Liver (tissue), 9 donors: ENCODE data around the gene HOXB3. TPM values are rescaled to one million over a fixed set of nuclear protein-coding genes. Genes with fewer than 3 reads are reported as not detected.

ENCODE experiments used
- DNase-seq: peaks from one replicate; pipeline ENCODE4 v3.0.0-alpha.2; 2017; ENCODE audit warnings: low spot score
- H3K27ac ChIP-seq, 2 donors: one replicate each; pipeline ENCODE4 v1.7.0; 2013; ENCODE audit warnings: inconsistent platforms in 2 of 2, low read length in 2 of 2, control low read depth in 1 of 2, low read depth in 1 of 2, mild to moderate bottlenecking in 1 of 2
- H3K27me3 ChIP-seq, 4 donors: one replicate each; pipeline versions ENCODE4 v1.6.1 to v1.7.0; 2013; ENCODE audit warnings: low read length in 3 of 4, inconsistent platforms in 1 of 4, mild to moderate bottlenecking in 1 of 4, moderate library complexity in 1 of 4; ENCODE audit not compliant: control insufficient read depth in 4 of 4, insufficient read depth in 4 of 4
- H3K36me3 ChIP-seq, 4 donors: one replicate each; pipeline versions ENCODE4 v1.6.1 to v1.7.0; 2013; ENCODE audit warnings: low read length in 3 of 4, mild to moderate bottlenecking in 3 of 4, low read depth in 1 of 4, moderate library complexity in 1 of 4; ENCODE audit not compliant: control insufficient read depth in 4 of 4, insufficient read depth in 3 of 4
- H3K4me1 ChIP-seq, 4 donors: one replicate each; pipeline versions ENCODE4 v1.6.1 to v1.7.0; 2013; ENCODE audit warnings: low read length in 3 of 4, mild to moderate bottlenecking in 3 of 4, moderate library complexity in 1 of 4; ENCODE audit not compliant: control insufficient read depth in 4 of 4, insufficient read depth in 4 of 4
- H3K4me3 ChIP-seq, 3 donors: one replicate each; pipeline versions ENCODE4 v1.6.1 to v1.7.0; 2013; ENCODE audit warnings: low read length in 3 of 3, control low read depth in 1 of 3, low read depth in 1 of 3, mild to moderate bottlenecking in 1 of 3
- H3K9ac ChIP-seq, 2 donors: one replicate each; pipeline ENCODE4 v1.7.0; 2013; ENCODE audit warnings: low read length in 2 of 2, mild to moderate bottlenecking in 2 of 2, moderate library complexity in 2 of 2, control low read depth in 1 of 2, low read depth in 1 of 2
- H3K9me3 ChIP-seq, 4 donors: one replicate each; pipeline versions ENCODE4 v1.6.1 to v1.7.0; 2013; ENCODE audit warnings: low read length in 3 of 4; ENCODE audit not compliant: control insufficient read depth in 4 of 4
- ATF3 ChIP-seq: IDR thresholded peaks from 2 replicates; pipeline ENCODE4 v1.6.1; 2016; ENCODE audit warnings: antibody characterized with exemption
- CTCF ChIP-seq: fragments of 150-350 bp; IDR thresholded peaks from 2 replicates; pipeline ENCODE4 v1.5.1; 2017; ENCODE audit warnings: improper control_type of control experiment, low read depth, low read length; ENCODE audit not compliant: missing input control
- EGR1 ChIP-seq, 2 donors: IDR thresholded peaks; 2 replicates each; pipeline ENCODE4 v1.6.1; 2016 to 2018; ENCODE audit warnings: antibody characterized with exemption in 2 of 2, low read depth in 2 of 2
- FOXA1 ChIP-seq: IDR thresholded peaks from 2 replicates; pipeline ENCODE4 v1.6.1; 2016; ENCODE audit warnings: antibody characterized with exemption
- FOXA2 ChIP-seq: IDR thresholded peaks from 2 replicates; pipeline ENCODE4 v1.6.1; 2016; ENCODE audit warnings: antibody characterized with exemption
- GABPA ChIP-seq, 2 donors: IDR thresholded peaks in 1 of 2; conservative IDR thresholded peaks in 1 of 2; 2 replicates each; pipeline ENCODE4 v1.6.1; 2016; ENCODE audit warnings: antibody characterized with exemption in 2 of 2, mild to moderate bottlenecking in 1 of 2, moderate library complexity in 1 of 2
- HNF4A ChIP-seq, 2 donors: conservative IDR thresholded peaks; 2 replicates each; pipeline ENCODE4 v1.6.1; 2016; ENCODE audit warnings: antibody characterized with exemption in 2 of 2, mild to moderate bottlenecking in 2 of 2
- HNF4G ChIP-seq: IDR thresholded peaks from 2 replicates; pipeline ENCODE4 v1.6.1; 2016; ENCODE audit warnings: antibody characterized with exemption
- JUND ChIP-seq, 2 donors: IDR thresholded peaks; 2 replicates each; pipeline ENCODE4 v1.6.1; 2016; ENCODE audit warnings: antibody characterized with exemption in 2 of 2
- NR2F2 ChIP-seq: IDR thresholded peaks from 2 replicates; pipeline ENCODE4 v1.6.1; 2016; ENCODE audit warnings: antibody characterized with exemption
- RAD21 ChIP-seq, 2 donors: IDR thresholded peaks; 2 replicates each; pipeline ENCODE4 v1.6.1; 2016; ENCODE audit warnings: antibody characterized with exemption in 2 of 2, mild to moderate bottlenecking in 2 of 2
- RXRA ChIP-seq, 2 donors: IDR thresholded peaks; 2 replicates each; pipeline ENCODE4 v1.6.1; 2017 to 2018; ENCODE audit warnings: antibody characterized with exemption in 2 of 2, mild to moderate bottlenecking in 1 of 2
- SP1 ChIP-seq: IDR thresholded peaks from 2 replicates; pipeline ENCODE4 v1.6.1; 2018; ENCODE audit warnings: antibody characterized with exemption, mild to moderate bottlenecking
- TAF1 ChIP-seq: conservative IDR thresholded peaks from 2 replicates; pipeline ENCODE4 v1.6.1; 2016; ENCODE audit warnings: antibody characterized with exemption, mild to moderate bottlenecking
- YY1 ChIP-seq: IDR thresholded peaks from 2 replicates; pipeline ENCODE4 v1.6.1; 2016; ENCODE audit warnings: antibody characterized with exemption, mild to moderate bottlenecking
- WGBS: extraction: QIAGEN DNeasy Blood & Tissue Kit; methylation state at CpG from one replicate; pipeline ENCODE4 v1.1.7; 2013; 5-methylcytosine and 5-hydroxymethylcytosine counted together
- polyA plus RNA-seq, 2 donors: library from polyadenylated mRNA; stranded (reverse) in 1 of 2; unstranded in 1 of 2; fragments of 200-250 nt in 1 of 2; fragments of >200 nt in 1 of 2; fragmentation: Nextera tagmentation in 1 of 2; extraction: Ambion mirVana in 1 of 2; gene quantifications; one replicate each; pipeline versions ENCODE4 v1.2.1 to v1.2.3, GENCODE V29; 2013 to 2015
- total RNA-seq, 2 donors: library from RNA; depleted of rRNA; stranded (reverse); fragments of >200 nt; gene quantifications; one replicate each; pipeline ENCODE4 v1.2.3, GENCODE V29; 2014
- TF ChIP-seq, protein P1 (sequence below): IDR thresholded peaks from 2 replicates; pipeline ENCODE4 v1.6.1; 2016; ENCODE audit warnings: antibody characterized with exemption
- TF ChIP-seq, protein P2 (sequence below): IDR thresholded peaks from 2 replicates; pipeline ENCODE4 v1.6.1; 2016; ENCODE audit warnings: antibody characterized with exemption, mild to moderate bottlenecking
- TF ChIP-seq, protein P3 (sequence below): IDR thresholded peaks from 2 replicates; pipeline ENCODE4 v1.6.1; 2016; ENCODE audit warnings: antibody characterized with exemption
- donor health status: healthy.
- donor health status: healthy.
- donor health status: healthy.
- donor health status: healthy.
- donor health status: healthy.

Gene HOXB3
- total and polyA plus RNA-seq, 4 donors, result 0.75 to 2.2 (median 1.2) TPM

- H3K4me3 ChIP-seq, result no peak overlapping the region
- peaks cover 0 to 3% (median 0%) of the 10 kb centered on the region in 4 donors for H3K4me1 ChIP-seq
- TF ChIP-seq EGR1 (IDR thresholded peaks at IDR 0.05; ENCODE audit: low read depth in 2 of 2) (no peak), ATF3 (no peak), CTCF (no peak)
- H3K9ac ChIP-seq, result no peak overlapping the region
- 34% methylated on average over 3 of the region's 3 CpGs for WGBS
- H3K27me3 ChIP-seq, result peaks cover 0 to 12% (median 3%) of the 10 kb centered on the region in 4 donors
- DNase-seq, result no peak
- H3K9me3 ChIP-seq, result no peaks in the 10 kb centered on the region
- no peaks in the 10 kb centered on the region for H3K36me3 ChIP-seq
- no peak overlapping the region for H3K27ac ChIP-seq
Observed at GRCh38 chr17:48515925-48516900, 73.8 kb downstream of the HOXB3 start.

DNA sequence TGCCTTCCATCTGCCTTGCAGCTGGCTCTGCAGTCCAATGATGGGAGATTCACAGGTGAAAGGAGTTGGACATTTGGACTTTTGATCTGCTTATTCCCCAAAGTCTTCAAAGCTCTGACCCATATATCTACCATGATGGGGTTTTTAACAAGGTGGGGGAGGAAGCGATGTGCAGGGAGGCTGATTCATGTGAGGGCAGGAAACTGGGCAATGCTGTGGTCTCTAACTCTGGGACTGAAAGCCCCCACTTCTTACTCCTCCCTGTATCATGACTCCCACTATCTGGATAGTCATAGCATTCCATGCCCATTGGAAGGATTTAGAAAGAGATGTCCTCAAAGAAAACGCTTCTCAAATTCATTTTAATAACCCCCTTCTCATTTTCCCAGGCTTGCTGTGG, 75.6 kb downstream of the HOXB3 start:
- H3K36me3 ChIP-seq, result no peaks in the 10 kb centered on the region
- peaks cover 0 to 6% (median 3%) of the 10 kb centered on the region in 4 donors for H3K27me3 ChIP-seq
- no peak overlapping the region for H3K4me3 ChIP-seq
- no peak overlapping the region for H3K9ac ChIP-seq
- no peak for TF ChIP-seq FOXA1
- no peak for TF ChIP-seq YY1
- TF ChIP-seq, protein P1, sequence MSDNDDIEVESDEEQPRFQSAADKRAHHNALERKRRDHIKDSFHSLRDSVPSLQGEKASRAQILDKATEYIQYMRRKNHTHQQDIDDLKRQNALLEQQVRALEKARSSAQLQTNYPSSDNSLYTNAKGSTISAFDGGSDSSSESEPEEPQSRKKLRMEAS, result no peak
- no peak for TF ChIP-seq HNF4A (conservative IDR thresholded peaks at IDR 0.05)
- no peak for TF ChIP-seq RAD21 (IDR thresholded peaks at IDR 0.05)
- TF ChIP-seq EGR1 (IDR thresholded peaks at IDR 0.05; ENCODE audit: low read depth in 2 of 2), result no peak
- TF ChIP-seq SP1, result no peak
- TF ChIP-seq TAF1, result no peak
- TF ChIP-seq ATF3, result no peak
- no peak for TF ChIP-seq JUND (IDR thresholded peaks at IDR 0.05)
- no peak for TF ChIP-seq CTCF
- TF ChIP-seq, protein P2, sequence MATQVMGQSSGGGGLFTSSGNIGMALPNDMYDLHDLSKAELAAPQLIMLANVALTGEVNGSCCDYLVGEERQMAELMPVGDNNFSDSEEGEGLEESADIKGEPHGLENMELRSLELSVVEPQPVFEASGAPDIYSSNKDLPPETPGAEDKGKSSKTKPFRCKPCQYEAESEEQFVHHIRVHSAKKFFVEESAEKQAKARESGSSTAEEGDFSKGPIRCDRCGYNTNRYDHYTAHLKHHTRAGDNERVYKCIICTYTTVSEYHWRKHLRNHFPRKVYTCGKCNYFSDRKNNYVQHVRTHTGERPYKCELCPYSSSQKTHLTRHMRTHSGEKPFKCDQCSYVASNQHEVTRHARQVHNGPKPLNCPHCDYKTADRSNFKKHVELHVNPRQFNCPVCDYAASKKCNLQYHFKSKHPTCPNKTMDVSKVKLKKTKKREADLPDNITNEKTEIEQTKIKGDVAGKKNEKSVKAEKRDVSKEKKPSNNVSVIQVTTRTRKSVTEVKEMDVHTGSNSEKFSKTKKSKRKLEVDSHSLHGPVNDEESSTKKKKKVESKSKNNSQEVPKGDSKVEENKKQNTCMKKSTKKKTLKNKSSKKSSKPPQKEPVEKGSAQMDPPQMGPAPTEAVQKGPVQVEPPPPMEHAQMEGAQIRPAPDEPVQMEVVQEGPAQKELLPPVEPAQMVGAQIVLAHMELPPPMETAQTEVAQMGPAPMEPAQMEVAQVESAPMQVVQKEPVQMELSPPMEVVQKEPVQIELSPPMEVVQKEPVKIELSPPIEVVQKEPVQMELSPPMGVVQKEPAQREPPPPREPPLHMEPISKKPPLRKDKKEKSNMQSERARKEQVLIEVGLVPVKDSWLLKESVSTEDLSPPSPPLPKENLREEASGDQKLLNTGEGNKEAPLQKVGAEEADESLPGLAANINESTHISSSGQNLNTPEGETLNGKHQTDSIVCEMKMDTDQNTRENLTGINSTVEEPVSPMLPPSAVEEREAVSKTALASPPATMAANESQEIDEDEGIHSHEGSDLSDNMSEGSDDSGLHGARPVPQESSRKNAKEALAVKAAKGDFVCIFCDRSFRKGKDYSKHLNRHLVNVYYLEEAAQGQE, result no peak
- no peak for TF ChIP-seq FOXA2
- TF ChIP-seq GABPA (IDR thresholded peaks at IDR 0.05 in 1 of 2, conservative IDR thresholded peaks at IDR 0.05 in 1 of 2), result no peak
- TF ChIP-seq, protein P3, sequence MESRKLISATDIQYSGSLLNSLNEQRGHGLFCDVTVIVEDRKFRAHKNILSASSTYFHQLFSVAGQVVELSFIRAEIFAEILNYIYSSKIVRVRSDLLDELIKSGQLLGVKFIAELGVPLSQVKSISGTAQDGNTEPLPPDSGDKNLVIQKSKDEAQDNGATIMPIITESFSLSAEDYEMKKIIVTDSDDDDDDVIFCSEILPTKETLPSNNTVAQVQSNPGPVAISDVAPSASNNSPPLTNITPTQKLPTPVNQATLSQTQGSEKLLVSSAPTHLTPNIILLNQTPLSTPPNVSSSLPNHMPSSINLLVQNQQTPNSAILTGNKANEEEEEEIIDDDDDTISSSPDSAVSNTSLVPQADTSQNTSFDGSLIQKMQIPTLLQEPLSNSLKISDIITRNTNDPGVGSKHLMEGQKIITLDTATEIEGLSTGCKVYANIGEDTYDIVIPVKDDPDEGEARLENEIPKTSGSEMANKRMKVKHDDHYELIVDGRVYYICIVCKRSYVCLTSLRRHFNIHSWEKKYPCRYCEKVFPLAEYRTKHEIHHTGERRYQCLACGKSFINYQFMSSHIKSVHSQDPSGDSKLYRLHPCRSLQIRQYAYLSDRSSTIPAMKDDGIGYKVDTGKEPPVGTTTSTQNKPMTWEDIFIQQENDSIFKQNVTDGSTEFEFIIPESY, result no peak
- TF ChIP-seq RXRA (IDR thresholded peaks at IDR 0.05), result no peak
- TF ChIP-seq HNF4G, result no peak
- TF ChIP-seq NR2F2, result no peak
- no peak for DNase-seq
- WGBS, result 66% methylated on average over 2 of the region's 2 CpGs
- no peaks in the 10 kb centered on the region for H3K9me3 ChIP-seq
- no peak overlapping the region for H3K27ac ChIP-seq
- peaks cover 0 to 3% (median 0%) of the 10 kb centered on the region in 4 donors for H3K4me1 ChIP-seq
